ENCODE results near the gene NPHP1.
"Not testable (repeated sequence)": the region's sequence is repeated elsewhere in the genome, so short reads cannot be mapped to it uniquely, and the experiment has no call there.

- not testable (repeated sequence) for TF ChIP-seq MYC (IDR thresholded peaks at IDR 0.05; ENCODE audit: low read depth, low read length); POLR2AphosphoS5 (IDR thresholded peaks at IDR 0.05; ENCODE audit: insufficient read depth, low read depth, low read length)
Measured at GRCh38 chr2:110190169-110190568, 14.6 kb downstream of the NPHP1 start.
